ENCODE data around the gene PGM2. TPM values are rescaled to one million over a fixed set of nuclear protein-coding genes. Genes with fewer than 3 reads are reported as not detected.

Gene PGM2
- total RNA-seq (2014; rRNA removed; shearing (Covaris generic)) = 52.7 and 67.4 TPM in 2 replicates
- 106 and 108 TPM in 2 replicates for total RNA-seq (2022)
- percentile 90 among the genes with signal in this experiment for Bru-seq, nascent RNA
- BruChase-seq, experiment 1, labeled RNA remaining after a 6-hour chase = percentile 90 among the genes with signal in this experiment
- percentile 84 among the genes with signal in this experiment for BruChase-seq, experiment 2, labeled RNA remaining after a 2-hour chase
- long read RNA-seq, transcript PGM2-201 (14 exons, 3,264 nt) = major isoform, 207 of 311 reads
- long read RNA-seq, partial matches to known transcripts = 29 of 311 reads
- long read RNA-seq, other reads (novel, unspliced or antisense) = 75 of 311 reads

DNA sequence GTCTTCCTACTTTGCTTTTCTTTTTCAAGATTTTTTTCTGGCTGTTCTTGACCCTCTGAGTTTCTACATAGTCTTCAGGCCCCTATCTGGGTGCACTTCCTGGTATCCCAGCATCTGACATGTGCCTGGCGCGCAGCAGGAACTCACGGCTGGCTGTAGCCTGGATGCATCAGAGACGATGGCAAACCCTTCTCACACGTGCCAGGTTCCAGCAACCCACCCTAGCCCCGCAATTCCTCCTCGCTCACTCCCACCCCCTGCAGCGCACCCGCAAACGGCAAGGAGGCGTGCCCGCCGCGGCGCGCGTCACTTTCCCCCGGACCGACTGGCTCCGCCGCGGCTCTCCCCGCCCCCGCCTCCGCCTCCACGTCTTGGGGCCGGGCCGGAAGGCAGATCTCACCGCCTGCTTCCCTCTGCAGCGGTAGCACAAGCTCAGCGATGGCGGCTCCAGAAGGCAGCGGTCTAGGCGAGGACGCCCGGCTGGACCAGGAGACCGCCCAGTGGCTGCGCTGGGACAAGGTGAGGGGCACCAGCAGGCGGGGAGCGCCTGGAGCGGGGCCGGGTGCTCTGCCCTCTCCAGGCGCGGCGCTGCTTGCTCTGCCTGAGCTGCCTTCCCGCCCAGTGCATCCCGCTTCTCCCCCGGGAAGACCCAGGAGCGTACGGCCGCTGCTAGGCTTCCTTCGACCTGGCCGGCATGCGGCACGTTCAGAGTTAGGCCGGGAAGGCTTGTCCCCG lies at the start of gene PGM2:
Gene PGM2, plus strand, starts transcription at position 392 of the 735 bp plus-strand sequence. Its CDS starts 47 bp downstream, at position 439.
- peaks cover 30% of the 10 kb centered on the region for H3K4me1 ChIP-seq (ENCODE audit: insufficient read depth, low read length, poor library complexity, severe bottlenecking)
- TF ChIP-seq, protein P1, sequence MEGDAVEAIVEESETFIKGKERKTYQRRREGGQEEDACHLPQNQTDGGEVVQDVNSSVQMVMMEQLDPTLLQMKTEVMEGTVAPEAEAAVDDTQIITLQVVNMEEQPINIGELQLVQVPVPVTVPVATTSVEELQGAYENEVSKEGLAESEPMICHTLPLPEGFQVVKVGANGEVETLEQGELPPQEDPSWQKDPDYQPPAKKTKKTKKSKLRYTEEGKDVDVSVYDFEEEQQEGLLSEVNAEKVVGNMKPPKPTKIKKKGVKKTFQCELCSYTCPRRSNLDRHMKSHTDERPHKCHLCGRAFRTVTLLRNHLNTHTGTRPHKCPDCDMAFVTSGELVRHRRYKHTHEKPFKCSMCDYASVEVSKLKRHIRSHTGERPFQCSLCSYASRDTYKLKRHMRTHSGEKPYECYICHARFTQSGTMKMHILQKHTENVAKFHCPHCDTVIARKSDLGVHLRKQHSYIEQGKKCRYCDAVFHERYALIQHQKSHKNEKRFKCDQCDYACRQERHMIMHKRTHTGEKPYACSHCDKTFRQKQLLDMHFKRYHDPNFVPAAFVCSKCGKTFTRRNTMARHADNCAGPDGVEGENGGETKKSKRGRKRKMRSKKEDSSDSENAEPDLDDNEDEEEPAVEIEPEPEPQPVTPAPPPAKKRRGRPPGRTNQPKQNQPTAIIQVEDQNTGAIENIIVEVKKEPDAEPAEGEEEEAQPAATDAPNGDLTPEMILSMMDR (conservative IDR thresholded peaks at IDR 0.05; ENCODE audit: low read length) = 0 out of 2 replicates have a peak, but pooled peaks have one; percentile 21
- no peak for TF ChIP-seq EZH2phosphoT487 (IDR thresholded peaks at IDR 0.05; ENCODE audit: borderline replicate concordance, low read depth, low read length)
- POLR2A ChIA-PET = interaction anchor here (0.6 to 4.8 kb wide), 20 partner anchors 9 to 214 kb away, joined by 3 to 32 read pairs (median 4); no protein-coding TSS in a partner anchor
- H3K4me3 ChIP-seq (ENCODE audit: low read depth, low read length, poor library complexity, severe bottlenecking) = peak within 1 kb of the TSS; percentile 91
- no peaks in the 10 kb centered on the region for H3K9me3 ChIP-seq (ENCODE audit: low read length)
- H2AFZ ChIP-seq (ENCODE audit: low read length) = peak within 1 kb of the TSS; percentile 83
- H3K4me2 ChIP-seq (ENCODE audit: low read length) = peak within 1 kb of the TSS; percentile 84
- intact Hi-C loops (cut with micrococcal nuclease; ENCODE audit: unreplicated experiment) = loop anchor here (1.0 to 2.0 kb wide), 4 partner anchors 20 to 151 kb away; partner anchors contain the start of genes RELL1 and TBC1D1
- H3K9me2 ChIP-seq (ENCODE audit: insufficient read depth, low read length) = no peaks in the 10 kb centered on the region
- peaks cover 15% of the 10 kb centered on the region; the same call in 1 of the 2 replicates for H4K20me1 ChIP-seq (ENCODE audit: insufficient read depth, low read length)
- peaks cover 27% of the 10 kb centered on the region for H3K79me2 ChIP-seq (ENCODE audit: insufficient read depth, low read depth, low read length)
- peaks cover 25% of the 10 kb centered on the region for H3K36me3 ChIP-seq (ENCODE audit: insufficient read depth, low read length)
- peak within 1 kb of the TSS; percentile 60 for H3K27ac ChIP-seq (ENCODE audit: low read depth, low read length, poor library complexity, severe bottlenecking)
- CTCF ChIA-PET (ENCODE audit: unreplicated experiment) = interaction anchor here (0.9 kb wide), 1 partner anchor 12 kb away, joined by 4 read pairs; no protein-coding TSS in a partner anchor
- peak; percentile 92 for DNase-seq (ENCODE audit: low spot score)
- BruUV-seq (replicated peaks) = no TSS peak

DNA sequence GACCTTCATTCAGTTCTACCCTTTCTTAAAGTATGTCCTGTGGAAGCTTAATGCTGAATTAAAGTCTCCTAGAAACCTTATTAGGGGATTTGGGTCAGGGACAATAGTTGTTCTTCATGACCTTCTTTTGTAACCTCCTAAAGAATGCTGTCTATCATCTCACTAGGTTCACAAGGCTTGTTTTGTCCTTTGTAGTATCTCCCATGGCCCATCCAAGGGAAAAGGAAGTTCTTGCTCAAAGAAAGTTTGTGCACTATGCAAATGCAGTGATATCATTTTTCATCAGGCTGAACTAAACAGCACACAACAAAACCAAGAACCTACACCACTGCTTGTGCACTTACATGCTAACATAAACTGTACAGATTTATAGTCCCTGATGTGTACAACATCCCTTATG lies 46.6 kb upstream of the PGM2 start:
- DNase-seq (ENCODE audit: low spot score) = no peak
- no peaks in the 10 kb centered on the region for H4K20me1 ChIP-seq (ENCODE audit: insufficient read depth, low read length)
- H3K4me1 ChIP-seq (ENCODE audit: insufficient read depth, low read length, poor library complexity, severe bottlenecking) = peaks cover 10% of the 10 kb centered on the region
- no peaks in the 10 kb centered on the region for H3K79me2 ChIP-seq (ENCODE audit: insufficient read depth, low read depth, low read length)
- no peaks in the 10 kb centered on the region for H3K9me2 ChIP-seq (ENCODE audit: insufficient read depth, low read length)
- H3K27ac ChIP-seq (ENCODE audit: low read depth, low read length, poor library complexity, severe bottlenecking) = no peak overlapping the region
- H3K36me3 ChIP-seq (ENCODE audit: insufficient read depth, low read length) = no peaks in the 10 kb centered on the region
- ChIA-PET POLR2A (interaction anchor here (1.7 kb wide), 1 partner anchor 14 kb away, joined by 3 read pairs; no protein-coding TSS in a partner anchor), CTCF (ENCODE audit: unreplicated experiment) (no interaction called here)
- H3K9me3 ChIP-seq (ENCODE audit: low read length) = 0 out of 2 replicates have a peak, but pooled peaks cover 5% of the 10 kb centered on the region
- no TSS peak for BruUV-seq (replicated peaks)
- no peak overlapping the region for H3K4me3 ChIP-seq (ENCODE audit: low read depth, low read length, poor library complexity, severe bottlenecking)
- TF ChIP-seq, protein P1 (conservative IDR thresholded peaks at IDR 0.05; ENCODE audit: low read length) = no peak
- intact Hi-C loops (cut with micrococcal nuclease; ENCODE audit: unreplicated experiment) = loop anchor here (1.0 kb wide), 1 partner anchor 177 kb away; no protein-coding TSS in a partner anchor
- H3K4me2 ChIP-seq (ENCODE audit: low read length) = no peak overlapping the region
- H2AFZ ChIP-seq (ENCODE audit: low read length) = peak overlapping the region; percentile 86; the same call in 1 of the 2 replicates

Data from OCI-LY7 (cell line).